BLaER1 treated with 17β-estradiol and CSF1 and Interleukin-3, amounts not matched to agents 10 nM and 100 nM (cell line): ENCODE measurements around the gene DLG2.

Experiments
- H3K27ac ChIP-seq, 11 experiments: shearing (Covaris generic); formaldehyde crosslinking; 2 replicates each; pipeline ENCODE4 v1.8.1; 2022
- H3K27me3 ChIP-seq, 11 experiments: shearing (Covaris generic); formaldehyde crosslinking; 2 replicates each; pipeline ENCODE4 v1.8.1; 2022
- H3K36me3 ChIP-seq, 11 experiments: shearing (Covaris generic); formaldehyde crosslinking; 2 replicates each; pipeline ENCODE4 v1.8.1; 2022
- H3K4me1 ChIP-seq, 10 experiments: shearing (Covaris generic); formaldehyde crosslinking; 2 replicates each; pipeline ENCODE4 v1.8.1; 2022
- H3K4me2 ChIP-seq, 11 experiments: shearing (Covaris generic); formaldehyde crosslinking; 2 replicates each; pipeline ENCODE4 v1.8.1; 2022
- H3K4me3 ChIP-seq, 10 experiments: shearing (Covaris generic); formaldehyde crosslinking; 2 replicates each; pipeline ENCODE4 v1.8.1; 2022
- H3K9ac ChIP-seq, 11 experiments: shearing (Covaris generic); formaldehyde crosslinking; 2 replicates each; pipeline ENCODE4 v1.8.1; 2022
- H3K9me3 ChIP-seq, 11 experiments: shearing (Covaris generic); formaldehyde crosslinking; replicated peaks in 1 of 11; 2 replicates each; pipeline ENCODE4 v1.8.1; 2022
- H4K20me1 ChIP-seq, 11 experiments: shearing (Covaris generic); formaldehyde crosslinking; 2 replicates each; pipeline ENCODE4 v1.8.1; 2022
- Cebpa-rat ChIP-seq, 11 experiments: shearing (Covaris generic); IDR thresholded peaks; 2 replicates each; pipeline ENCODE4 v1.8.1; 2022

Gene DLG2

DNA sequence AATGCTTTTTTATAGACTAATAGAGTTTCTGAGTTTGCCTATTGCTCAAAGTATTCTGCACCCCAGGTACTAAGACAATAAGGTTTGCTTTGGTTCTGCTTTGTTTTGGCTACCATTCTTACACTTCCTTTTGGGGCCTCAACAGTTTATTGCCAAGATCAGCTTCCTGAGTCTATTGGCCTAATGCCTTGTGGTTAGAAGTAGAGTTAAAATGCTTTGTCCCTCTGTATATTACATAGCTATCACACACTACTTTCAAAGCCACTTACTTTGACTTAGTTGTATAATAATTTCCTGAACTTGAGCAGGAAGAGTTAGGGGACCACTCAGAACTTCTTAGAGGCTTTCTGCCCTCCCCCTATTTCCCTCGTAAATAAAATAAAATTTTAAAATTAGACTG lies 96.5 kb downstream of the DLG2 start:
- H3K4me2 ChIP-seq, result no peak overlapping the region
- H3K36me3 ChIP-seq, result no peaks in the 10 kb centered on the region; a peak in 1 of 22 replicates
- no peaks in the 10 kb centered on the region for H3K27me3 ChIP-seq
- H4K20me1 ChIP-seq, result no peaks in the 10 kb centered on the region
- no peaks in the 10 kb centered on the region for H3K4me1 ChIP-seq
- H3K9ac ChIP-seq, result no peak overlapping the region
- peaks cover 10 to 19% (median 14%) of the 10 kb centered on the region in 11 experiments for H3K9me3 ChIP-seq
- no peak overlapping the region for H3K27ac ChIP-seq
- H3K4me3 ChIP-seq, result no peak overlapping the region
- no peak for TF ChIP-seq Cebpa-rat (IDR thresholded peaks at IDR 0.05)

DNA sequence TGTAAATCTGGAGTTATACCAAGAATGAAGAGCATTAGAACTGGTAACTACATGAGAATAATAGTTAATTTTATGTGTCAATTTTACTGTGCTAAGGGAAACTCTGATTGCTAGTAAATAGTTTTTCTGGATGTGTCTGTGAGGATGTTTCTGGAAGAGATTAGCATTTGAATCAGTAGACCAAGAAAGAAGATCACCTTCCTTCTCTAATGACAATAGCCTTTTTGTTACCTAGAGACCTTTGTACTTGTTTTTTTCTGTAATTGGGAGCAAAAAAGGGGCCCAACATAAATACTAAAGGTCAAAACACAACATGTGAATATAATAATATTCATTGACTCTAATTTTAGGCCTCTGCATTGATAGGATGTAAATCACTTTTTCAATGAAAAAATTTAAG lies 100.6 kb downstream of the DLG2 start:
- no peak for TF ChIP-seq Cebpa-rat (IDR thresholded peaks at IDR 0.05)
- Histone ChIP-seq H3K4me2 (no peak overlapping the region), H3K4me1 (no peaks in the 10 kb centered on the region), H3K9ac (no peak overlapping the region), H4K20me1 (no peaks in the 10 kb centered on the region), H3K36me3 (peaks cover 0 to 5% (median 0%) of the 10 kb centered on the region in 11 experiments; a peak in 2 of 22 replicates), H3K27me3 (no peaks in the 10 kb centered on the region), H3K9me3 (peaks cover 24 to 27% (median 24%) of the 10 kb centered on the region in 11 experiments), H3K4me3 (no peak overlapping the region), H3K27ac (no peak overlapping the region)

- H3K4me3 ChIP-seq, result no peak overlapping the region
- H3K36me3 ChIP-seq, result peaks cover 0 to 5% (median 0%) of the 10 kb centered on the region in 11 experiments; a peak in 2 of 22 replicates
- no peaks in the 10 kb centered on the region for H4K20me1 ChIP-seq
- H3K27ac ChIP-seq, result no peak overlapping the region
- H3K9me3 ChIP-seq, result peaks cover 32 to 36% (median 33%) of the 10 kb centered on the region in 11 experiments
- no peak overlapping the region for H3K4me2 ChIP-seq
- no peak overlapping the region for H3K9ac ChIP-seq
- no peak for TF ChIP-seq Cebpa-rat (IDR thresholded peaks at IDR 0.05)
- H3K4me1 ChIP-seq, result no peaks in the 10 kb centered on the region
- H3K27me3 ChIP-seq, result no peaks in the 10 kb centered on the region
These were observed 101.5 kb downstream of the DLG2 start for GRCh38 chr11:85525686-85526085.

DNA sequence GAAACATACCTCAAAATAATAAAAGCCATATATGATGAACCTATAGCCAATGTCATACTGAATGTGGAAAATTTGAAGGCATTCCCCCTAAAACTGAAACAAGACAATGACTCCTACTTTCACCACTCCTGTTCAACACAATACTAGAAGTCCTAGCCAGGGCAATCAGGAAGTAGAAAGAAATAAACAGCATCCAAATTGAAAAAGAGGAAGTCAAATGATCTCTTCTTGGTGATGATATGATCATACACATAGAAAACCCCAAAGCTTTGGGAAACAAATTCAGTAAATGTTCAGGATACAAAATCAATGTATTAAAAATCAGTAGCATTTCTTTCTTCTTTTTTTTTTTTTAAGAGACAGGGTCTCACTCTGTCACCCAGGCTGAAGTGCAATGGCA lies 109.9 kb downstream of the DLG2 start:
- H3K4me1 ChIP-seq, result no peaks in the 10 kb centered on the region
- TF ChIP-seq Cebpa-rat (IDR thresholded peaks at IDR 0.05), result no peak
- peaks cover 0 to 3% (median 0%) of the 10 kb centered on the region in 11 experiments; a peak in 2 of 22 replicates for H3K36me3 ChIP-seq
- no peak overlapping the region for H3K27ac ChIP-seq
- no peaks in the 10 kb centered on the region for H3K27me3 ChIP-seq
- no peak overlapping the region for H3K9ac ChIP-seq
- H3K4me3 ChIP-seq, result no peak overlapping the region
- no peak overlapping the region for H3K4me2 ChIP-seq
- H3K9me3 ChIP-seq, result peaks cover 18 to 39% (median 35%) of the 10 kb centered on the region in 11 experiments
- H4K20me1 ChIP-seq, result no peaks in the 10 kb centered on the region

GRCh38 chr11:85495918-85496317 lies 131.2 kb downstream of the DLG2 start:
- H3K27me3 ChIP-seq, result no peaks in the 10 kb centered on the region
- no peak for TF ChIP-seq Cebpa-rat (IDR thresholded peaks at IDR 0.05)
- H4K20me1 ChIP-seq, result no peaks in the 10 kb centered on the region

DNA sequence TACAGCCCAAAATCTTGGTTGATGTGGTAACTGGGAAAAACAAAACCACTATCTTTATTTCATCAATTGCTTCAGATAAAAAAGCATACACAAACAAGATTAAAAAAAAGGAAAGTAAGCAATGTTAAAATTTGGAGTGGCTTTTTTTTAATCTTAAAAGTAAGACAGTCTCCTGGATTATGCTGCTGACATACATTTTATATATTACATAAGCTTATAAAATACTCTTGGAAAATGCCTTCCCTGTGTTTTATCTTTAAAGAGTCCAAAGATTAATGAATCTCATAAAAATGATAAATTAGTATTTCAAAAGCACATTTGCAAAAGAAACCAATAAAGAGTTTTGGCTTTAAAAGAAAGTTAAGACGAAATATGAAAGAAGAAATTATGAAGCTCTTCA lies 132.7 kb downstream of the DLG2 start:
- Histone ChIP-seq H3K4me3 (no peak overlapping the region), H3K27ac (no peak overlapping the region), H3K9ac (no peak overlapping the region), H3K4me2 (no peak overlapping the region), H3K27me3 (no peaks in the 10 kb centered on the region), H3K36me3 (no peaks in the 10 kb centered on the region), H4K20me1 (no peaks in the 10 kb centered on the region), H3K4me1 (no peaks in the 10 kb centered on the region), H3K9me3 (peaks cover 0 to 11% (median 6%) of the 10 kb centered on the region in 11 experiments; a peak in 7 of 22 replicates)
- TF ChIP-seq Cebpa-rat (IDR thresholded peaks at IDR 0.05), result no peak

More at GRCh38 chr11:85495918-85496317, 131.2 kb downstream of the DLG2 start:
- no peak overlapping the region for H3K9ac ChIP-seq
- no peaks in the 10 kb centered on the region for H3K36me3 ChIP-seq
- no peak overlapping the region for H3K4me3 ChIP-seq
- peaks cover 0 to 11% (median 6%) of the 10 kb centered on the region in 11 experiments; a peak in 7 of 22 replicates for H3K9me3 ChIP-seq
- H3K4me2 ChIP-seq, result no peak overlapping the region
- H3K27ac ChIP-seq, result no peak overlapping the region
- no peaks in the 10 kb centered on the region for H3K4me1 ChIP-seq

GRCh38 chr11:85485902-85486301 lies 141.2 kb downstream of the DLG2 start:
- H3K4me1 ChIP-seq, result no peaks in the 10 kb centered on the region
- no peak overlapping the region for H3K4me3 ChIP-seq
- H4K20me1 ChIP-seq, result no peaks in the 10 kb centered on the region
- H3K36me3 ChIP-seq, result no peaks in the 10 kb centered on the region
- no peaks in the 10 kb centered on the region for H3K27me3 ChIP-seq
- no peak overlapping the region for H3K4me2 ChIP-seq
- no peak for TF ChIP-seq Cebpa-rat (IDR thresholded peaks at IDR 0.05)
- H3K9ac ChIP-seq, result no peak overlapping the region
- H3K9me3 ChIP-seq, result peaks cover 16 to 51% (median 36%) of the 10 kb centered on the region in 11 experiments
- H3K27ac ChIP-seq, result no peak overlapping the region

DNA sequence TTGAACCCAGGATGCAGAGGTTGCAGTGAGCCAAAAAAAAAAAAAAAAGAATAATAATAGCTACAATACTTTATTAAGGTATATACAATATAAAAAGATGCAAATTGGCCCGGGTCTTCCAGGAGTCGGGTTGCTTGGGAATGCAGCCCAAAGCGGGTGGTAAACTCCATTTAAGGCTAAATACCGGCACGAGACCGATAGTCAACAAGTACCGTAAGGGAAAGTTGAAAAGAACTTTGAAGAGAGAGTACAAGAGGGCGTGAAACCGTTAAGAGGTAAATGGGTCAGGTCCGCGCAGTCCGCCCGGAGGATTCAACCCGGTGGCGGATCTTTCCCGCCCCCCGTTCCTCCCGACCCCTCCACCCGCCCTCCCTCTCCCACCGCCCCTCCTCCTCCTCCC lies 143.3 kb downstream of the DLG2 start:
- Histone ChIP-seq H3K4me1 (no peaks in the 10 kb centered on the region), H4K20me1 (no peaks in the 10 kb centered on the region), H3K36me3 (no peaks in the 10 kb centered on the region), H3K4me2 (no peak overlapping the region), H3K27me3 (no peaks in the 10 kb centered on the region), H3K9ac (no peak overlapping the region), H3K9me3 (peaks cover 16 to 51% (median 36%) of the 10 kb centered on the region in 11 experiments), H3K27ac (no peak overlapping the region), H3K4me3 (no peak overlapping the region)
- TF ChIP-seq Cebpa-rat (IDR thresholded peaks at IDR 0.05), result no peak

GRCh38 chr11:85481862-85482261 lies 145.3 kb downstream of the DLG2 start:
- Histone ChIP-seq H4K20me1 (no peaks in the 10 kb centered on the region), H3K9me3 (peaks cover 16 to 41% (median 30%) of the 10 kb centered on the region in 11 experiments), H3K4me1 (no peaks in the 10 kb centered on the region), H3K9ac (no peak overlapping the region), H3K27me3 (no peaks in the 10 kb centered on the region), H3K4me3 (no peak overlapping the region), H3K27ac (no peak overlapping the region), H3K4me2 (no peak overlapping the region), H3K36me3 (no peaks in the 10 kb centered on the region)
- no peak for TF ChIP-seq Cebpa-rat (IDR thresholded peaks at IDR 0.05)

GRCh38 chr11:85475660-85476517 lies 151.3 kb downstream of the DLG2 start:
- H3K4me2 ChIP-seq, result no peak overlapping the region
- no peaks in the 10 kb centered on the region for H3K4me1 ChIP-seq
- no peaks in the 10 kb centered on the region for H3K36me3 ChIP-seq
- peaks cover 13 to 22% (median 17%) of the 10 kb centered on the region in 11 experiments for H3K9me3 ChIP-seq
- no peaks in the 10 kb centered on the region for H3K27me3 ChIP-seq
- H3K9ac ChIP-seq, result no peak overlapping the region
- no peaks in the 10 kb centered on the region for H4K20me1 ChIP-seq
- H3K4me3 ChIP-seq, result no peak overlapping the region
- H3K27ac ChIP-seq, result no peak overlapping the region
- TF ChIP-seq Cebpa-rat (IDR thresholded peaks at IDR 0.05), result no peak
